ENCODE data around the gene BCL10.

BCL10 gene

DNA sequence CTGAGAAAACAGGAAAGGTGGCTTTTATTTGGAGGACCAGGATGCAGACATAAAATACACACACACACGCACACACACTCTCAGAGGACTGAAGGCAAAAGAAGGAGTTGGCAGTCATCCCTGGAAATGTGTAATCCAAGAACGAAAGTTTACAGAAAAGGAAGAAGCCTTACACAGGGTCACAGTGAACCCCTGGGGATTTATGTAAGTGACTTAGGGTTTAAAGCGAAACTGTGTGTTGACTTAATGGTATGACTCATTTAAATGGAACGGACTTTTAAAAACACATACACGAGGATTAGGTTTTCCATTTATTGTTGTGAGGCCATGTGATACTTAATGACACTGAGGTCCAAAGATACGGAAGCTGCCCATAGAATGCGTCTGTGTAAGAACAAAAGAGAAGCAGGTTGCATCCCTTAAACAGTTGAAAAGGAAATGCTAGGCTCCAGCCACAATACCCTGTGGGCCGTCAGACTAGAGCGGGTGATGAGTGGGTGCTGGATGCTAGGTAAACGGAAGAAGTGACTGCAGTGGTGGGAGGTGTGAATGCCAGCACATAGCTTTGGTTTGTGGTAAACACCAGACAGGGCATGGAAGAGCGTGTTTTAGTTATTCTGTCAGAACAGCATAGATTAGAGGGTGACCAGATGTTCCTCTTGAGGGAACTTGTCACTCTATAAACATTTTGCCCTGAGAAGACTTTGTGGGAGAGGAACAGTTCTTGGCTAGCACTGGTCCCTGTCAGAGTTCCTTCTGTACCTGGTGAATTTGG is 21.6 kb upstream of the BCL10 start:
- DNase-seq = peak; percentile 76
- peak; percentile 97 for ATAC-seq

DNA sequence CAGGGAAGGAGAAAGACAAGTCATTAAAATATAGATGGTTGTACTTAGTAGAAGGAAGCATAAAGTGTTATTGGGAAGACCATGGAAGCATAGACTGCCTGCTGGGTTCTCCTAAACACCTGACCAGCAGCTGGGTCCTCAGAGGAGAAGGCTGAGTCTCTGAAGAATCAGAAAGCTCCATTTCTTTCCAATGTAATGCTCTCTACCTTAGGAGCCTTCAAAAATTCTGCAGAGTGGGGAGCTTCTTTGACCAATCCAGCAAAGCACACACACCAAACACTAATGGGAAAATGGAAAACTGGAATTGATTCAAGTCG is 21.1 kb upstream of the BCL10 start:
- no peak for ATAC-seq
- no peak for DNase-seq

DNA sequence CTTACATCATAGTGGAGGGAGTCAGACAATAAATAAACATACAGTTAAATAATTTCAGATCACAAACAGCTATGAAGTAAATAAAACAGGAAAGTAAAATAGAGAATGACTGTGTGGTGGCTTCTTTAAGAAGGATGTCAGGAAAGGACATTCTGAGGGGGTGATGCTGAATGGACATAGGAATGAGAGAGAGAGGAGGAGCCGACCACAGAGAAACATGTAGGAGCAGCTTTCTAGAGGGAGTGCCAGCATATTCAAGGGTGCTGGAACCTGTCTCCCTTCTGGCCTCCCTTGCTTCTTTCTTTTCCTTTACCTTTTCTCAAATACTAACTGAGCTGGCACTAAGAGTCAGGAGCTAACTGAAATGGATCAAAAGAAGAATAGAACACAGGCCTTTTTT is 20.5 kb upstream of the BCL10 start:
- ATAC-seq = no peak
- no peak for DNase-seq

DNA sequence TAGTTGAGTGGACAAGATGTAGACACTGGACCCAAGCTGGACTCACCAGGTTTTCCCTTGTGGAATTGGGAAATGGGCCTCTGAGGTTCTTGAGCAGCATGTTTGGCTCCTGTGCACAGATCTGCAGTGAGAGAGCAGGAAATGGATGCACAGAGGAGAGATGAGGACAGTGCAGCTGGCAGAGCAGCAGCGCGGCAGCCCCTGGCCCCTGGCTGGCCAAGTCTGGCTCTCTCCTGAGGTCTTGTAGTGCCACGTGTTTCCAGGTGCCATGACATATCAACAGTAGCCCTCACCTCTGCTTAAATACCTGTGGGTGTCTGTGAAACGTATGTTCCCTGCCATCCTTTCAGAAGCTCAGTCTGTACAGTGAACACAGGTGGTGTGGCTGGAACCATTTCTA is 19.2 kb upstream of the BCL10 start:
- DNase-seq (no peak), ATAC-seq (no peak)

DNA sequence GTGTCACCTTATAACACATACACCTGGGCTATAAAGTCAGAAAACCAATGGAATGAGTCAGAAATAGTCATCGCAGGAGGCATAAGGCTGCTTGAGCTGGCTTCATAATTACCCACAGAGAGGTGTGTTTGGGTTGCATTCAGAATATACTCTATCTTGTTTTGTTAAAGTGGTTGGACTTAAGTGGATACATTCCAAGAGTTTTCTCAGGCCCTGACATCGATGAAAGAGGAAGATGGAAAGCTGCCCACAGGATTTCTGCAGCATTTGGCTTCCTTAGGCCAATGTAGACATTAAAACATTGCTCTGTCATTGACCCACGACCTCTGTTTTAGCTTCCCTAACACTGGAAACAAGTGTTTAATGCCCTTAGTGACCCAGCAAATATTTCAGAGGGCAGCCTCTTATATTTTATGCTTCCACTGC is 18.6 kb upstream of the BCL10 start:
- ATAC-seq = no peak
- DNase-seq = no peak

DNA sequence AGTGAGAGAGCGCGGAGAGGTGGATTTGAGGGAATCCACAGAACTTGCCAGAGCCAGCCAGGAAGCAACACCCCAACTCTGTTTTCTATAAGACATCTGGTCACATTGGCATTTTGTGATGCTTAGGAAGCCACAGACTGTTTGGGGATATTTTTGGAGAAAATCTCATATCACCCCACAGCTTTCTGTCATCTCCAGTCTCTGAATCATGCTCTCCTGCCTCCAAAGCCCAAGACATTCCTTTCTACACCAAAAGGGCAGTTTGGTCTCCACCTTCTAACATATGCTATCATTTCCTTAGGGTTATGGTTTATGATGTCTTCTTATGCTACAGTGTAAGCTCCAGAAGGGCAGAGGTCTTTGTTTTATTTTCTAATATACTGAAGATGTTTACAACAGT is 14.4 kb upstream of the BCL10 start:
- no peak for ATAC-seq
- DNase-seq = no peak

DNA sequence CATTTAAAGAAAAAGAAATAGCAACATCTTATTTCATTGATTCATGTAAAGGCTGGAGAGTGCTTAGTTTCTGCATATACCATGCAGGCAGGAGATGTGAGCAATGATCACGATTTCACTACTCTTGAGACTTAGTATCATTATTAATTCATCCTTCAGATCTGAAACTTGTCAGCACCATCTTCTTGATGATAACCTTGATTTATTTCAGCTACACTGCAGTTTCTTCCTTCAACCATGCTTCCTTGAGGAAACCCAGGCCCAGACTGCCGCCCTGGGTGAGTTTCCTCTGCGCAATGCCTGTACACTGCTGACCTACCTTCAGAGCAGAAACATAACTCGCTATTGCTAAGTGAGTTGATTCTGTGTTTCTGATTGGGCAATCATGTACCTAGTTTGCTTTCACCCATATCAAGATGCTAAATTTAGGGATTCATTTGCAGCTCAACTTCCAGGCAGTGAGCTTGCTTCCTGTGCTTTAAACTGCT is 13.5 kb upstream of the BCL10 start:
- DNase-seq (no peak), ATAC-seq (peak; percentile 38)

DNA sequence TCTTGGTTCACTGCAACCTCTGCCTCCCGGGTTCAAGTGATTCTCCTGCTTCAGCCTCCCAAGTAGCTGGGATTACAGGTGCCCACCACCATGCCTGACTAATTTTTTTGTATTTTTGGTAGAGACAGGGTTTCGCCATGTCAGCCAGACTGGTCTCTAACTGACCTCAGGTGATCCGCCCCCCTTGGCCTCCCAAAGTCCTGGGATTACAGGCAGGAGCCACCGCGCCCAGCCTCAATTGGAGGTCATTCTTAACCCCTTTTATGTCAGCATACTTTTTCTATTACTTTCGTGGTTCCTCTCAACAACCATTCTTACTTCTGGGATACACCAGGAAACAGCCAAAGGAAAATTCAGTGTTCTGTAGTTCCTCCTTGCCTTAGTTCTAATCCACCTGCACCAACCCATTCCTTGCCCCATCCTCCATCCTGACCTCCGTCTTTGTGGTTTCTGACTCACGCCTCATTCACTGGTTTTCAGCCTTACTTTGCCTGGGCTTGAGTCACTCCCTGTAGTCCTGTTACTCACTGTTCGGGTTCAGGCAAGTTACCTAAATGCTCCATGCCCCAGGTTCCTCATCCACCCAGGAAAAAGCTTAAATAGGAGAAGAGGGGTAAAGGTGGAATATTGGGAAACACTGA is 12.9 kb upstream of the BCL10 start:
- DNase-seq (peak; percentile 34), ATAC-seq (peak; percentile 89)

DNA sequence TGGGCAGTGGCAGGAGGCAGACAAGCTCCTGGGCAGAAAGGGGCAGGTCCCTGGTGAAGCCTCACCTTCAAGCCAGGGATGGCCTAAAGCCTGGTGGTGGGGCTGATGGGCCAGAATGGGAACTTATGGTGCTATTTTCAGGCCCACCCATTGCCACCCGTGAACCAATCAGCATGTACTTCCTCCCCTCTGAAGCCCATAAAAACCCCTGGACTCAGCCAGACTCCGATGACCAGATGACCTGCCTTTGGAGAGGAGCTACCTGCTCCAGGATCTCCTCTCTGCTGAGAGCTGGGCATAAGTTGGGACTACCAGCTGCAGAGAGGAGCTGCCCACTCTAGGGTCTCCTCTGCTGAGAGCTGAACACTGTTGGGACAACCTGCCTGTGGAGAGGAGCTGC is 7.8 kb upstream of the BCL10 start:
- ATAC-seq = no peak
- no peak for DNase-seq

DNA sequence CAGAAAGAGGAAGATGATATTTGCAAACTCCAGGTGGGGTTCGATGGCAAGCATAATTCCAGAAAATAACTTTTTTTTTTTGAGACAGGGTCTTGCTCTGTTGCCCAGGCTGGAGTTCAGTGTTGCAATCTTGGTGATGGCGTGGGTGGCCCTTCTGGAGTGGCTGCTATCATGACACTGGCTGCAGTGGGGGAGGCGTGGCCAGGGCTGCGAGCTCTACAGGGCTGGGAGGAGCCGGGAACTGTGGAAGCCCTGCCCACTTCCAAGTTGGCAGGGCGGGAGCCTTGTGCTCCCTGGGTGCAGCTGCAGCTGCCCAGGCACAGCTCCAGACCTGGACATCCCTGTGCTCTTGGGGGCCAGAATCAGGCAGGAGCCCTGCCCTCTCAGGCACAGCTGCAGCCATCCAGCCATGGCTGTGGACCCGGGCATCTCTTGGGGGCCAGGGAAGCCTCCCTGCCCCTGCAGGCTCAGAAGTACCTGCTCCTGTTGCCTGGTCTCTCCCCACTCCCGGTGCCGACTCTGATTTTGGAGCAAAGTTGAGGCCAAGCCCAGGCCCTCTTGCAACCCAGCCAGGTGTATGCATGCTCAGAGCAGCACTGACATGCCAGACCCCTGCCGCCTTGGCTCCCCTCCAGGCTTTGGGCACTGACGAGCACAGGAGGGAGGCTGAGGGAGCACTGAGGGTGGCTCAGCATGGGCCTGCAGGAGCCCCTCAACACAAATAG is 7.2 kb upstream of the BCL10 start:
- ATAC-seq (no peak), DNase-seq (no peak)

DNA sequence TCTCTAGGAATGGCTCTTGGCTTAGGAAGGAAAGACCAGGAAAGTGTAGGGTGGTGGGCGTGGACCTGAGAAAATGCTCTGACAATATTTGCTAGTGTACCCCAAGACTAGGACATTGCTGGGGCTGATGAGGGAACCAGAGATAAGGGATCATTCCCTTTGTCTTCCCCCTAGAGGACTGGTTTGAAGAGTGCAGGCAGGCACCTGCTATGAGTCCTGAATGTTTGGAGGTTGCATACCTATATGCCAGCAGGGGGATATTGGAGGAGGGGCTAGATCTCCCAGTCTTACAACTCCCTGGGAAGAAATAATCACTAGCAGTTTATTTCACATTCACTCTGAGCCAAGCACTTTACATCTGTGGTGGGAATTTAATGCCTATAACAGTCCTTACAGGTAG is 6.0 kb upstream of the BCL10 start:
- DNase-seq (no peak), ATAC-seq (no peak)

DNA sequence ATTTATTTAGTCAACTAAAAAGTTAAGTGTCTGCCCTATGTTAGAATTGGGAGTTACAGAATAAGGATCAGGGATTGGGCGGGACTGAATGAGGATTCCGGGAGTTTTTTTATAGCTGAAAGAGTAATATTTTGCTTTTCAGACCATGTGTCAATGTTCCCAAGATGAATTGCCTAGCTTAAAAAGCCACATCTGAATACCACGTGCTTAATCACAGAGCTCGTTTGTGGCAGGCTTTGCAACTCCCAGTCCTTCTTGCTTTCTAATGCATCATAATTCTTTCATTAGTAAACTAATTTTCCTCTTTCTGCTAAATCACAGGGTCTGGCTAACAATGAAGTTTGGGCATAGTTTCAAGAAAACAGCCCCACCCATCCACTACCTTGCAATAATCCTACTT is 4.2 kb upstream of the BCL10 start:
- no peak for ATAC-seq
- DNase-seq = no peak

DNA sequence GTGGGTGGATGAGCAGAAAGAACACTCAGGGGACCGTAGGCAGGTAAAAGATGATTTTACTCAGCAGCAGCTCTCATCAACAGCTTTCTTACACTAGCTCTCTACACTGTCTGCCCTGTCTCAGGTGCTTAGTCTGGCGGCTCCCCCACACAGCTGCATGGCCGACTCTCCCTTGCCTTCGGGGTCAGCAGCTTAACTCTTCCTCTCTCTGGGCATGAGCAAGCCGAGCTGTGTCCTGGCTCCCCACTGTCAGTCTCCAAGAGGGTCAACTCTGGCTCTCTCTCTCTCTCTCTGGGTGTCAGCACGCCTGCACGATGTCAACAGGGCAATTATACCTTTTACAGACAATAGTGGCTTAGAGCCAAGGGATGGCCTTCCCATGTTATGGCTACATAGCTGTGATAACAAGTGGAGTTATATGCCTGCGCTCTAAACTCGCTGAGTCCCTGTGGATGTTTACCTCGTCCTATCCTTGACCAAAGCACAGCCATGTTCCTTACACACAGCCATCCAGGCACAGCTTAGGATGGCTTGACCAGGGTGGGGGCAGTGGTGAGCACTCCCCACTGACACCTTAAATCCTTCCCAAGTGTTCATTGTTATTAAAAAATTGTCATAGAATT is 3.1 kb upstream of the BCL10 start:
- DNase-seq = no peak
- no peak for ATAC-seq

DNA sequence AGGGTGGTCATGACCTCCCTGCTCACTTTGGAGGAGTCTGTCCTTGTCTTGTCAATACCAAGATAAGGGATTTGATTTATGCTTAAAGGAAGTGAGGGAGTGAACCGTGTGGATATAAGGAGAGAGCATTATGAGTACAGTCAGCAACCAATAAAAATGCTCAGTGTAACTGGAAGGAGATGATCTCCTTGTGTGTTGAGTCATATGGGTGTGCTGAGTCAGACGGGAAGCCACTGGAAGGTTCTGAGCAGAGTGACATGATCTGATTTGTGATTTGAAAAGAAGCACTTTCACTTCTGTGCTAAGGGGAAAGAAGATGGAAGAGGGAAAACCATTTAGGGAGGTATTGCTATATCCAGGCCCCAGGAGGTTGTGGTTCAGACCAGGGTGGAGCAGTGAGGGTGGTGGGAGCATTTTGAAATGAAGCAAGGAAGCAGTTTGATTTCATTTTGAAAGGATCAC is 2.5 kb upstream of the BCL10 start:
- DNase-seq (peak; percentile 31), ATAC-seq (peak; percentile 11)

DNA sequence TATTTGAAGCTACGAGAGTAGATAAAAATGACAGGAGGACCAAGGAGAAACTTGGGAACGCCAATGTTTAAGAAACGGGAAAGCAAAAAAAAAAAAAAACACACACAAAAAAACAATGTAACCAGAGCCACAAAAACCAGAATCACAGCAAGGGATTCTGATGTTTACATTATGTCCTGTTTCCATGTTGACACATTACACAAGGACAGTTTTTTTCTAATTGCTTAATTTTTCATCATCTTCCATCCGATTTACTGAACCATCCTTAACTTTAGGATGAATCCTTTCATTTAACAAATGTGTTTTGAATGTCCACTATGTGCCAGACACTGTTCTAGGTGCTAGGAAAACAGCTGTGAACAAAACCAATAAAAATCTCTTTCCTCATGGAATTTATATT is 1.4 kb upstream of the BCL10 start:
- ATAC-seq = no peak

DNA sequence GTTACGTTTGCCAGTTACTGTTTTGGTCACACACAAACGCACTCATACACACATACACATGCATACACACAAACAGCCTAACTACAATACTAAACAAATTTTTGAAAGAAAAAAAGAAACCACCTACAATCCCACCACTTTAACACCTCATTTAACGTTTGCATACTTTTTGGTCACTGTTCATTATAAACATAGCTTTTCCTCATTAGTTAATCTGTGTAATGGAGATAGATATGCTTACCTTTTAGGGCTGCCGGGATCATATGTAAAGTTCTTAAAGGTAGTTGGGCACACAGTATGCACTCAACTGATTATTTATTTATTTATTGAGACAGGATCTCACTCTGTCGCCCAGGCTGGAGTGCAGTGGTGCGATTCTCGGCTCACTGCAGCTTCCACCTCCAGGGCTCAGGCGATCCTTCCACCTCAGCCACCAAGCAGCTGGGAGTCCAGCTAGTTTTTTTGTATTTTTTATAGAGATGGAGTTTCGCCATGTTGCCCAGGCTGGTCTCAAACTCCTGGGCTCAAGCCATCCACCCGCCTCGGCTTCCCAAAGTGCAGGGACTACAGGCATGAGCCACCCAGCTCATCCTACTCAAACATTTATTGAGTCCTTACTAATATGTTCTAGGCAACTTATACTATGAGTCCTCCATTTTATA is 677 bp upstream of the BCL10 start:
- ATAC-seq (no peak), DNase-seq (no peak)

More for the DNA sequence above, 1.4 kb upstream of the BCL10 start:
- no peak for DNase-seq

DNA sequence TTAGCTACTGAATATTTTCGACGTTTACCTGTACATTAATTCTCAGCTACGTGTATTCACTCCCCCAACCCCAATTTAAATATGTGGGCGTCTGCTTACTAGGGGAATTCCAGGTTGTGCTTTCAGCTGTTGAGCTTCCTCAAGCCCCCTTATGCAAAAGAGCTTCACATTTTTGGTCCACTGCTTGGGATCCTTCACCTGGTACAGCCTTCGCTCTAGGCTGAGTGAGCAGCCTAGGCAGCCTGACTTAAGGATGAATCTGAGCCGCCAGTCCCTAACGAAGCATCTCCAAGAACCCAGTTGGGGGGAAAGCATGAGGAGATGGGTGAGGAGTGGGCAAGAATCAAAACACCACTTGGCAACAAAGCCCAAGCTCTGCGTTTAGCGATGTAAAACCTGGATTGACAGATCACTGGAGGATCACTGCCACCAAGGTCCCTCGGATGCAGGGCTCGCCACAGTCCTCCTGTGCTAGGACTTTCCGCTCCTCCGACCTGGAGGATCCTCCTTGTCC is 674 bp downstream of the BCL10 start:
- ATAC-seq (no peak), DNase-seq (no peak)

DNA sequence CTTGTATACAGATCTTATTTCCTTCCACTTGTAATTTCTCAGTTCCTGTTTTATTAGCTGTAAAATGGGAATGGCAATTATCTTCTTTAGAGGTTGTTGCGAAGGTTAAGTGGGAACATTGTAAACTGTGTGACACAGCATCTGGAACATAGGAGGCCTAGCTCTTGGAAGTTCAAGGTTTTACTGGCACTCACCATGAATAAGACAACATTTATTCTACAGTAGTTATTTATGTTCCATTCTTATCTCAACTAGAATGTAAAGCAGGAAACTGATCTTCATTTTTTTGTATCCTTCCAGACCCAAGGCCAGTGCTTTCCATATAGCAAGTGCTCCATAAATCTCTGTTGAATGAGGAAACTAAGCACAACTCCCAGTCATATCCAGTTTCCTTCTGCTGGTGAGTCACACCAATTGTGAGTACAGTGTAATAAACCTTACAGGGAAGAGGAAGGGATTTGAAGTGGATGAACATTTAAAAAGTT is 1.4 kb downstream of the BCL10 start:
- ATAC-seq = no peak

DNA sequence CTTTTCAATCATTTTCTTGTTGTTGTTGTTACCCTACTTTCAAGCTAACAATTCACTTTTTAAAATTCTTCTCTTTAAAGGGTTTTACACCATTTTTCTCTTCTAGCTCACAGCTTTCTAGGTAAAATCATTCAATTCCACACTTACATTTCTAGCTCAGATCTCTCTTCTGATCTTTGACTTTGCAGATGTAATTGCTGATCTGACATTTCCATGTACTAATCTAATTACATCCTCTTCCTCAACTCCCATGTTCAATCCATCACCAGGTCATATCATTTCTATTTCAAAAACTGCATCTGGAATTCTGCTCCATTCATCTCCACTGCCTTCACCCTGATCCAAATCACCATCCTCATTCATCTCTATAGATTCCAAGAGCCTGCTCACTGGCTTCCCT is 3.0 kb downstream of the BCL10 start:
- no peak for DNase-seq
- ATAC-seq = no peak

More for the DNA sequence above, 1.4 kb downstream of the BCL10 start:
- DNase-seq = no peak

DNA sequence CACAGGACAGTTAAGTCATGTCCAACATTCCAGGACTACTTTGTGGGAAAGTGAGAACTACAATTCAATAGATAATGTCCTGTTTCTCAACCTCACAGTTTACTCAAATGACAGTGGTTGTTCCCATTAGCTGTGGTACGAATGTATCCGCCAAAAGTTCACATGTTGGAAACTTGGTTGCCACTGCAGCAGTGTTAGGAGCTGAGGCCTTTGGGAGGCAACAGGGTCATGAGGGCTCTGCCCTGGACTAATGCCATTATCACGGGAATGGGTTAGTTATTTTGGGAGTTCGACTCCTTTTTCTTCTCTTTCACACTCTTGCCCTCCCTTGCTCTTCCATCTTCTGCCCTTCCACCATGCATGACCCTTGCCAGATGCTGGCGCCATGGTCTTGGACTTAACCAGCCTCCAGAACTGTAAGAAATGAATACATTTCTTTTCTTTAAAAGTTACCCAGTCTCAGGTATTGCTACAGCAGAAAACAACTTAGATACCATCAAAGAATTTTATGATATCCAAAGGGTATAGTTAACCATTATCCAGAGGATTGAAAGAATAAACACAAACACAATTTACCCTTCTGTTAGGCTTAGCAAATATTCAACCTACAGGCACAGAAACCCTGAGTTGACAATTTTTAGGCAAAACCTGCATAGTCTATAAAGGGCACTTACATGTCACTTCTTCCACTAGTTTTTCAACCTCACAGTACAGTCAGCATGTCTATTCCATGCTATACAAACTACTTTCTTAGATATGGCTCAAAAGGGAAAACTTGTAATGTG is 7.4 kb downstream of the BCL10 start:
- no peak for ATAC-seq
- no peak for DNase-seq

DNA sequence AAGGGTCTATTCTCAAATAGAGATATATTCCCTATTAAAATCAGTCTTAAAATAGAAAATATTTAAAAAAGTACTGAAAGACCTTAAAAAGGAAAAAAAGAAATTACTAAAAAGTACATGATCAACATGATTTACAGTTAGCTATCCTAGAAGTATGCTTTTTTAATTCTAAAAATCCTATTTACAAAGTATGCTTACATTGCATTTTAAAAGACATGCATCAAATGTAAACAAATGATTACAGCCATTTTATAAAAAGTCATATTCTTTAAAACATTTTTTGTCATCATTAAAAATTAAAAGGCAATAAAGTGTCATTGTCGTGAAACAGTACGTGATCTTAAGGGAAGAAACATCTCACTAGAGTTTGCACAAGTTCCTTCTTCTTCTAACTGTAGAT is 9.1 kb downstream of the BCL10 start:
- no peak for ATAC-seq
- DNase-seq = no peak

Data from stimulated activated naive CD8-positive, alpha-beta T cell treated with anti-CD3 and anti-CD28 coated beads, Interleukin-15, Interleukin-2, amounts not matched to agents 100 U/mL and 50 U/mL, for 24 hours (primary cell).